ENCODE results near the gene LRRC3.

DNA sequence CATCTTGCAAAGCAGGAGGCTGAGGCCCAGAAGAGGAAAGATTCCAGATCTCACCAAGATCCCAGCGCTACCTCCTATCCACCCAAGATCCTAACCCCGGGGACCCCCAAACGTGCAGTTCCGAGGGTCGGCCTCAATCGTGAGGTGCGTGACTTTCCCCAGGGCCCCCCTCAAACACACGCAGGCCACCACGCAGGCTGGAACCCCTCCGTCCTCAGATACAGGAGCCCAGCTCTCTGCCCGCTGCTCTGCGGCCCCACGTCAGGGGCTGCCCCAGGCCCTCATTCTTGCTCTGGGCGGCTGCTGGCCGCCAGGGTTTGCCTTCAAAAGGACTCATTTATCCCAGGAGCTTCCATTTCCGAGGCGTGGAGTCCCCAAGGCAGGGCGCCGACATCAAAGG lies 44.8 kb downstream of the LRRC3 start:
- TF ChIP-seq TAF1 (IDR thresholded peaks at IDR 0.05; ENCODE audit: low read depth) (no peak), YY1 (IDR thresholded peaks at IDR 0.05; ENCODE audit: low read depth) (no peak), EP300 (IDR thresholded peaks at IDR 0.05; ENCODE audit: borderline replicate concordance) (no peak), TCF12 (IDR thresholded peaks at IDR 0.05; ENCODE audit: low read depth) (no peak), CREB1 (IDR thresholded peaks at IDR 0.05; ENCODE audit: low read depth) (no peak), ZBTB7A (IDR thresholded peaks at IDR 0.05; ENCODE audit: low read depth) (no peak), EGR1 (IDR thresholded peaks at IDR 0.05) (no peak)
- TF ChIP-seq, protein P1, sequence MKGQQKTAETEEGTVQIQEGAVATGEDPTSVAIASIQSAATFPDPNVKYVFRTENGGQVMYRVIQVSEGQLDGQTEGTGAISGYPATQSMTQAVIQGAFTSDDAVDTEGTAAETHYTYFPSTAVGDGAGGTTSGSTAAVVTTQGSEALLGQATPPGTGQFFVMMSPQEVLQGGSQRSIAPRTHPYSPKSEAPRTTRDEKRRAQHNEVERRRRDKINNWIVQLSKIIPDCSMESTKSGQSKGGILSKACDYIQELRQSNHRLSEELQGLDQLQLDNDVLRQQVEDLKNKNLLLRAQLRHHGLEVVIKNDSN (IDR thresholded peaks at IDR 0.05): no peak
